Skeletal muscle satellite cell (primary cell): ENCODE results near the gene WDR91.
"Not testable (repeated sequence)": the region's sequence is repeated elsewhere in the genome, so short reads cannot be mapped to it uniquely, and the experiment has no call there.

Source experiments
- H3K27me3 ChIP-seq: 2 replicates; pipeline ENCODE4 v1.7.0; 2013; ENCODE audit warnings: low read length; ENCODE audit not compliant: control insufficient read depth, insufficient read depth
- H3K36me3 ChIP-seq: 2 replicates; pipeline ENCODE4 v1.7.0; 2013; ENCODE audit warnings: mild to moderate bottlenecking, control low read depth, low read length; ENCODE audit not compliant: insufficient read depth
- H3K4me1 ChIP-seq: 2 replicates; pipeline ENCODE4 v1.7.0; 2013; ENCODE audit warnings: low read length; ENCODE audit not compliant: control insufficient read depth, insufficient read depth
- H3K4me2 ChIP-seq: 2 replicates; pipeline ENCODE4 v1.7.0; 2013; ENCODE audit warnings: mild to moderate bottlenecking, low read length
- H3K4me3 ChIP-seq: 2 replicates; pipeline ENCODE4 v1.7.0; 2013; ENCODE audit warnings: low read length
- H3K9ac ChIP-seq: 2 replicates; pipeline ENCODE4 v1.7.0; 2013; ENCODE audit warnings: mild to moderate bottlenecking, low read depth, low read length, moderate library complexity
- H3K9me3 ChIP-seq: replicated peaks from 2 replicates; pipeline ENCODE4 v1.7.0; 2013; ENCODE audit warnings: mild to moderate bottlenecking, control low read depth, low read length

Gene WDR91

GRCh38 chr7:135184254-135184841 is 27.0 kb downstream of the WDR91 start:
- Histone ChIP-seq H3K36me3 (peaks cover 37% of the 10 kb centered on the region), H3K4me2 (no peak overlapping the region), H3K9me3 (peaks cover 20% of the 10 kb centered on the region), H3K27me3 (no peaks in the 10 kb centered on the region), H3K4me1 (no peaks in the 10 kb centered on the region), H3K9ac (no peak overlapping the region), H3K4me3 (no peak overlapping the region)

GRCh38 chr7:135183478-135183877 is 27.8 kb downstream of the WDR91 start:
- H3K9ac ChIP-seq, result no peak overlapping the region
- H3K4me2 ChIP-seq, result no peak overlapping the region
- no peaks in the 10 kb centered on the region for H3K4me1 ChIP-seq
- peaks cover 20% of the 10 kb centered on the region for H3K9me3 ChIP-seq
- H3K27me3 ChIP-seq, result no peaks in the 10 kb centered on the region
- H3K4me3 ChIP-seq, result no peak overlapping the region
- H3K36me3 ChIP-seq, result peaks cover 31% of the 10 kb centered on the region

GRCh38 chr7:135181929-135182678 is 29.2 kb downstream of the WDR91 start:
- Histone ChIP-seq H3K9ac (no peak overlapping the region), H3K36me3 (peaks cover 29% of the 10 kb centered on the region), H3K4me2 (no peak overlapping the region), H3K4me3 (no peak overlapping the region), H3K4me1 (no peaks in the 10 kb centered on the region), H3K9me3 (peaks cover 20% of the 10 kb centered on the region), H3K27me3 (no peaks in the 10 kb centered on the region)

GRCh38 chr7:135181261-135181928 is 29.9 kb downstream of the WDR91 start:
- H3K36me3 ChIP-seq, result peaks cover 29% of the 10 kb centered on the region
- H3K4me3 ChIP-seq, result no peak overlapping the region
- peaks cover 20% of the 10 kb centered on the region for H3K9me3 ChIP-seq
- no peak overlapping the region for H3K4me2 ChIP-seq
- H3K27me3 ChIP-seq, result no peaks in the 10 kb centered on the region
- H3K4me1 ChIP-seq, result no peaks in the 10 kb centered on the region
- no peak overlapping the region for H3K9ac ChIP-seq

GRCh38 chr7:135180122-135180521 is 31.2 kb downstream of the WDR91 start:
- Histone ChIP-seq H3K9me3 (peaks cover 20% of the 10 kb centered on the region), H3K27me3 (no peaks in the 10 kb centered on the region), H3K9ac (no peak overlapping the region), H3K4me2 (no peak overlapping the region), H3K4me1 (no peaks in the 10 kb centered on the region), H3K4me3 (no peak overlapping the region), H3K36me3 (peaks cover 22% of the 10 kb centered on the region)

- H3K4me2 ChIP-seq, result no peak overlapping the region
- H3K9me3 ChIP-seq, result peaks cover 20% of the 10 kb centered on the region
These were observed 31.9 kb downstream of the WDR91 start for GRCh38 chr7:135179321-135179925.

GRCh38 chr7:135178364-135178763 is 33.0 kb downstream of the WDR91 start:
- peaks cover 15% of the 10 kb centered on the region for H3K36me3 ChIP-seq
- H3K4me1 ChIP-seq, result no peaks in the 10 kb centered on the region
- no peak overlapping the region for H3K4me3 ChIP-seq
- H3K9ac ChIP-seq, result no peak overlapping the region
- peaks cover 20% of the 10 kb centered on the region for H3K9me3 ChIP-seq
- H3K27me3 ChIP-seq, result no peaks in the 10 kb centered on the region
- no peak overlapping the region for H3K4me2 ChIP-seq

More at GRCh38 chr7:135179321-135179925, 31.9 kb downstream of the WDR91 start:
- Histone ChIP-seq H3K36me3 (peaks cover 21% of the 10 kb centered on the region), H3K4me3 (no peak overlapping the region), H3K4me1 (no peaks in the 10 kb centered on the region), H3K9ac (no peak overlapping the region), H3K27me3 (no peaks in the 10 kb centered on the region)

GRCh38 chr7:135177028-135177696 is 34.2 kb downstream of the WDR91 start:
- no peak overlapping the region for H3K4me2 ChIP-seq
- peaks cover 6% of the 10 kb centered on the region for H3K36me3 ChIP-seq
- no peaks in the 10 kb centered on the region for H3K27me3 ChIP-seq
- peaks cover 9% of the 10 kb centered on the region for H3K9me3 ChIP-seq
- no peak overlapping the region for H3K9ac ChIP-seq
- H3K4me1 ChIP-seq, result no peaks in the 10 kb centered on the region
- H3K4me3 ChIP-seq, result no peak overlapping the region

GRCh38 chr7:135175931-135176330 is 35.4 kb downstream of the WDR91 start:
- H3K36me3 ChIP-seq, result no peaks in the 10 kb centered on the region
- peaks cover 5% of the 10 kb centered on the region for H3K4me1 ChIP-seq
- no peak overlapping the region for H3K4me2 ChIP-seq
- H3K4me3 ChIP-seq, result no peak overlapping the region
- no peaks in the 10 kb centered on the region for H3K27me3 ChIP-seq
- peaks cover 2% of the 10 kb centered on the region for H3K9me3 ChIP-seq
- no peak overlapping the region for H3K9ac ChIP-seq

- Histone ChIP-seq H3K27me3 (no peaks in the 10 kb centered on the region), H3K9ac (no peak overlapping the region), H3K4me3 (no peak overlapping the region), H3K9me3 (no peaks in the 10 kb centered on the region), H3K4me1 (peaks cover 7% of the 10 kb centered on the region), H3K36me3 (no peaks in the 10 kb centered on the region), H3K4me2 (no peak overlapping the region)
These were observed 36.4 kb downstream of the WDR91 start for GRCh38 chr7:135174941-135175340.

- H3K9me3 ChIP-seq, H3K4me3 ChIP-seq, H3K36me3 ChIP-seq, H3K4me2 ChIP-seq, H3K27me3 ChIP-seq, H3K9ac ChIP-seq: not testable (repeated sequence)
- H3K4me1 ChIP-seq, result peaks cover 14% of the 10 kb centered on the region
These were observed 37.4 kb downstream of the WDR91 start for GRCh38 chr7:135173916-135174315.
